ENCODE data around the gene CHD6.

- TF ChIP-seq POLR2AphosphoS5 (IDR thresholded peaks at IDR 0.05; ENCODE audit: low read depth, low read length) (no peak), POLR2A (IDR thresholded peaks at IDR 0.05; ENCODE audit: low read depth, low read length) (no peak), TAF1 (IDR thresholded peaks at IDR 0.05; ENCODE audit: borderline replicate concordance, low read depth, low read length) (no peak)
These were observed 166.0 kb downstream of the CHD6 start for GRCh38 chr20:41452226-41452625.

All from GM12892 (cell line).